Measurements from ENCODE around the gene LENG8.

DNA sequence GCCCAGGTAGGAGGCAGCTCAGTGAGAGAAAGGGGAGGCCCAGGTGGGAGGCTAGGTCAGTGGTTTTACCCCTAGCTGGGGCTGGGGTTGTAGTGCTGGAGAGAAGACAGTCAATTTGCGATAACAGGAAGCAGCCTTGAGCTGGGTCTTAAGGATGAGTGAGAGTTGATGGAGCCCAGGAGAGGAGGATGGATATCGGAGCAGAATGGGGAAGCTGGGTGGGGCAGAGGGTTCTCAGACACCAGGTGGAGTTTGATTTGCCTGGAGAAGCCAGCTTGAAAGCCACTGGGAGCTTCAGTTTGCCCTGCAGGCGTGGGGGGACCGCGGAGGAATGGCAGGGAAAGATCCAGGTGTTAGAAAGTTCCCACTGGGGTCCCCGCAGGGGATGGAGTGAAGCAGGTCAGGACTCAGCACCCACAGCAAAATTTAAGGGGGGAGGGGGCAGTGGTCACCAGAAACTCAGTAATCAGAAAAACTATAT, 24.9 kb downstream of the LENG8 start:
- no peak for TF ChIP-seq EP300 (conservative IDR thresholded peaks at IDR 0.05; ENCODE audit: poor library complexity, severe bottlenecking)
- TF ChIP-seq, protein P1, sequence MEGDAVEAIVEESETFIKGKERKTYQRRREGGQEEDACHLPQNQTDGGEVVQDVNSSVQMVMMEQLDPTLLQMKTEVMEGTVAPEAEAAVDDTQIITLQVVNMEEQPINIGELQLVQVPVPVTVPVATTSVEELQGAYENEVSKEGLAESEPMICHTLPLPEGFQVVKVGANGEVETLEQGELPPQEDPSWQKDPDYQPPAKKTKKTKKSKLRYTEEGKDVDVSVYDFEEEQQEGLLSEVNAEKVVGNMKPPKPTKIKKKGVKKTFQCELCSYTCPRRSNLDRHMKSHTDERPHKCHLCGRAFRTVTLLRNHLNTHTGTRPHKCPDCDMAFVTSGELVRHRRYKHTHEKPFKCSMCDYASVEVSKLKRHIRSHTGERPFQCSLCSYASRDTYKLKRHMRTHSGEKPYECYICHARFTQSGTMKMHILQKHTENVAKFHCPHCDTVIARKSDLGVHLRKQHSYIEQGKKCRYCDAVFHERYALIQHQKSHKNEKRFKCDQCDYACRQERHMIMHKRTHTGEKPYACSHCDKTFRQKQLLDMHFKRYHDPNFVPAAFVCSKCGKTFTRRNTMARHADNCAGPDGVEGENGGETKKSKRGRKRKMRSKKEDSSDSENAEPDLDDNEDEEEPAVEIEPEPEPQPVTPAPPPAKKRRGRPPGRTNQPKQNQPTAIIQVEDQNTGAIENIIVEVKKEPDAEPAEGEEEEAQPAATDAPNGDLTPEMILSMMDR (IDR thresholded peaks at IDR 0.05; ENCODE audit: poor library complexity, severe bottlenecking): no peak
- no peak for TF ChIP-seq SMC3 (conservative IDR thresholded peaks at IDR 0.05; ENCODE audit: poor library complexity)
- no peak for TF ChIP-seq TAF1 (IDR thresholded peaks at IDR 0.05; ENCODE audit: low read depth)
- TF ChIP-seq EZH2 (IDR thresholded peaks at IDR 0.05; ENCODE audit: borderline replicate concordance, insufficient read depth, low read length, poor library complexity, severe bottlenecking): no peak
- TF ChIP-seq RAD21 (conservative IDR thresholded peaks at IDR 0.05): no peak
- no peak for TF ChIP-seq POLR2AphosphoS5 (IDR thresholded peaks at IDR 0.05)
- TF ChIP-seq, protein P2, sequence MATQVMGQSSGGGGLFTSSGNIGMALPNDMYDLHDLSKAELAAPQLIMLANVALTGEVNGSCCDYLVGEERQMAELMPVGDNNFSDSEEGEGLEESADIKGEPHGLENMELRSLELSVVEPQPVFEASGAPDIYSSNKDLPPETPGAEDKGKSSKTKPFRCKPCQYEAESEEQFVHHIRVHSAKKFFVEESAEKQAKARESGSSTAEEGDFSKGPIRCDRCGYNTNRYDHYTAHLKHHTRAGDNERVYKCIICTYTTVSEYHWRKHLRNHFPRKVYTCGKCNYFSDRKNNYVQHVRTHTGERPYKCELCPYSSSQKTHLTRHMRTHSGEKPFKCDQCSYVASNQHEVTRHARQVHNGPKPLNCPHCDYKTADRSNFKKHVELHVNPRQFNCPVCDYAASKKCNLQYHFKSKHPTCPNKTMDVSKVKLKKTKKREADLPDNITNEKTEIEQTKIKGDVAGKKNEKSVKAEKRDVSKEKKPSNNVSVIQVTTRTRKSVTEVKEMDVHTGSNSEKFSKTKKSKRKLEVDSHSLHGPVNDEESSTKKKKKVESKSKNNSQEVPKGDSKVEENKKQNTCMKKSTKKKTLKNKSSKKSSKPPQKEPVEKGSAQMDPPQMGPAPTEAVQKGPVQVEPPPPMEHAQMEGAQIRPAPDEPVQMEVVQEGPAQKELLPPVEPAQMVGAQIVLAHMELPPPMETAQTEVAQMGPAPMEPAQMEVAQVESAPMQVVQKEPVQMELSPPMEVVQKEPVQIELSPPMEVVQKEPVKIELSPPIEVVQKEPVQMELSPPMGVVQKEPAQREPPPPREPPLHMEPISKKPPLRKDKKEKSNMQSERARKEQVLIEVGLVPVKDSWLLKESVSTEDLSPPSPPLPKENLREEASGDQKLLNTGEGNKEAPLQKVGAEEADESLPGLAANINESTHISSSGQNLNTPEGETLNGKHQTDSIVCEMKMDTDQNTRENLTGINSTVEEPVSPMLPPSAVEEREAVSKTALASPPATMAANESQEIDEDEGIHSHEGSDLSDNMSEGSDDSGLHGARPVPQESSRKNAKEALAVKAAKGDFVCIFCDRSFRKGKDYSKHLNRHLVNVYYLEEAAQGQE (IDR thresholded peaks at IDR 0.05; ENCODE audit: borderline replicate concordance): no peak
- TF ChIP-seq MXI1 (conservative IDR thresholded peaks at IDR 0.05; ENCODE audit: poor library complexity, severe bottlenecking): no peak
